ENCODE results near the gene ADCY10.
"Not testable (repeated sequence)": the region's sequence is repeated elsewhere in the genome, so short reads cannot be mapped to it uniquely, and the experiment has no call there.

ADCY10 gene

DNA sequence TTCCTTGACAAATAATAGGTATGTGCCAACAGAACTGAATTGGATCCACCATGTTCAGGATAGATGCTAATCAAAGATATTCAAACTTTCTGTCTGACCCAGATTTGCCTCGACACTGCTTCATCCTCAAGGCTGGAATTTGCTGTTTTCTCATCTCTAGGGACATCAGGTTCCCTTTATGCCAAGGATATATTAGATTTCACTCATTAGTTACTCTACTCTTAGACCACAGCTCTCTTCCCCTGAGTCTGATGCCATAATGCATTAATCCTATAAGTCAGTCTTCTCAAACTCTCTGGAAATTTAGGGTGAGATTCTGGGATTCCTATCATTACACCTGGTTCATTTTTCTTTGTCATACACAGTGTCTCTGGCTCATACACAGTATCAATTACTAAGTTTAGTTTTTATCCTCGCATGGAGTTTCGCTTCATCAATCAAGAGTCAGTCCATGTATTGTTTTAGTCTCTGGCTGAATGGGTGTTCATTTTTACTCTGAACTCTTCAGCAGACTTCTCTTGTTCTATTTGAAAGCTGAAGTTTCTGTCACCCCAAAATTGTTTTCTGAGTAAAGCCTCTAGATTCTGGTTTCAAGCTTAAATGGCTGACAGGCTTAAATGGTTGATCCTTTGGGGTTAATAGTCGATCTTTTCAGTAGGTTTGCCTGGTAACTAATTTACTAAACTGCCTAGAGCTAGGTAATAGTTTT lies 13.3 kb upstream of the ADCY10 start:
- no peak for DNase-seq

DNA sequence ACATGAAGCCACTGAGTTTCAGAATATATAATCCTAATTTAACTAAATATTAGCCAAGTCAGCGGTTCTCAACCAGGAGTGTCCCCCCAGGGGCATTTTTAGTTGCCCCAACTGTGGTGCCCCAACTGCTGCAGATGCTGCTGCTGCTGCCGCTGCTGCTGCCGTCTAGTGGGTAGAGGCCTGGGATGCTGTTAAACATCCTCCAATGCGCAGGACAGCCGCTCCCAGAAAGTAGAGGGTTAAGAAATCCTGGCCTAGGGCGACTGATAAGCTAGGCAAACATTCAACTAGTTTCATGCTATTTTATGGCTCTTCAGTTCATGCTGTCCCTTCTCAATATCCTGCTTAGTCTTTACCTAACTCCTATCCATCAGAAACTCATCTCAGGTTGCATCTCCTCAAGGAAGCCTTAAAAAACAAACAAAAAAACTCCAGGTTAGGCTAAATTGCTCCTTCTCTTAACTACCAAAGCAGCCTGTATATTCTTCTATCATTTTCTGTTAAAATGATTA lies 12.6 kb upstream of the ADCY10 start:
- DNase-seq: no peak

DNA sequence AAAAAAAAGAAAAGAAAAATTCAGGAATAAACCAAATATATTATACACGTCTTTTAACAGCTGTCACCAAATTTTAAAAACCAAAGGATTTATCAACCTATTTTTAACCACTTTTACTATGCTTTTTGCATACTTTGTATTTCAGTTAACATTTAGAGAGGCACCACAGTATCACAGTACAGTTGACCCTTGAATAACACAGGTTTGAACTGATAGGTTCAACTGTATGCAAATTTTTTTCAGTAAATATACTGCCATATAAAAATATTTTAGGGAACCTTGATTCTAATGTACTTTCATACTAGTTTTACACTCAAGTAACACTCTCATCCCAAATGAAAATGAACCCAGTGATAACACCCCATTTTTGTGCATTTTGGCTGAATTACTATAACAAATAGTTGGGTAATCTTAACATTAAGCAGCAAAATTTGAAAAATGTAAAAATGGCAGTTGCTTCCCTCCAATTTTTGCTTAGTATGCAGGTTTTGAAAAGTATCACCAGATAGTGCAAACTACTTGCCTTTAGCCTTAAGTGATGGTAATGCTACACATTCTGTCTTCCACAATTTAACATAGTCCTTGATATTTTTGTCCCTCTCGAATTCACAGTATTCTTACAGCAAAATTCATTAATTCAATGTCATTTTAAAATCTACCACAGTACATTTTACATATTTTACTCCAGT lies 10.8 kb upstream of the ADCY10 start:
- DNase-seq: no peak

DNA sequence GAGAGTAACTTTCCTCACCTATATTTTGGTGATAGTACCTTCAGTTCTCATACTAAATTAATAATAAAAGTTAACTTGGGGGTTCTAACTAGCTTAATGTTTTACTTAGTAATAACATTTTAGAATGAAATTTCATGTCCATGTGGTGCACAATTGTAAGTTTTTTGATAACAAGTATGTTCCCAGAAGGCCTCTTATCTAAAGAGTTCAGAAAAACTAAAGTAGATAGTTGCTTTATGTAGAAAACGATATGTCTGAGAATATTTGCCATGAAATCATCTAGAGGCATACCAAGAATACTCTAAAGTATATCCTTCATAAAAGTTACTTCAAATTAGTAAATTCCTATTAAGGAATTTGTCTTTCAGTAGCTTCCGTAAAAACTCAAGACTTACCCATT lies 10.2 kb upstream of the ADCY10 start:
- DNase-seq: no peak

DNA sequence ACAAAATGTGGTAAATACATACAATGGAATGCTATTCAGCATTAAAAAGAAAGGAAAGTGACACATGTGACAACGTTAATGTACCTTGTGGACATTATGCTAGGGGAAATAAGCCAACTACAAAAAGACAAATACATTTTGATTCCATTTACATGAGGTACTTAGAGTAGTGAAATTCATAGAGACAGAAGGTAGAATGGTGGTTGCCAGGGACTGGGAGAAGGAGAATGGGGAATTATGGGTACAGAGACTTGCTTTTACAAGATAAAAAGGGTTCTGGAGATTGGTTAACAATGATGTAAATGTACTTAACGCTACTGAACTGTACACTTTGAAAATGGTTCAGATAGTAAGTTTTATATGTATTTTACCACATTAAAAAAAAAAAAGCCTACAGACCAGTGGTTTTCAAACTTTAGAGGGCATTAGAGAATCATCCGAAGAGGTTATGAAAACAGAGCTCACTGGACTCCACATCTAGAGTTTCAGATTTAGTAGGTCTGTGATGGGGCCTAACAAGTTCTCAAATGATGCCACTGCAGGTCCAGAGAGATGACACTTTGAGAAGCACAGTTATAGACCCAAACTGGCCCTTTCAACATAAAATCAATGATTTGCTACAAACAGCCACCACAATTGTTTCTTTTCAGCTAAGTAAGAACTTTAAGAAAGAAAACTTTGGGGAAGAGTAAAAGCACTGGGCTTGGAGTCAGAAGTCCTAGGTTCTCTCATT lies 9.6 kb upstream of the ADCY10 start:
- DNase-seq: no peak

DNA sequence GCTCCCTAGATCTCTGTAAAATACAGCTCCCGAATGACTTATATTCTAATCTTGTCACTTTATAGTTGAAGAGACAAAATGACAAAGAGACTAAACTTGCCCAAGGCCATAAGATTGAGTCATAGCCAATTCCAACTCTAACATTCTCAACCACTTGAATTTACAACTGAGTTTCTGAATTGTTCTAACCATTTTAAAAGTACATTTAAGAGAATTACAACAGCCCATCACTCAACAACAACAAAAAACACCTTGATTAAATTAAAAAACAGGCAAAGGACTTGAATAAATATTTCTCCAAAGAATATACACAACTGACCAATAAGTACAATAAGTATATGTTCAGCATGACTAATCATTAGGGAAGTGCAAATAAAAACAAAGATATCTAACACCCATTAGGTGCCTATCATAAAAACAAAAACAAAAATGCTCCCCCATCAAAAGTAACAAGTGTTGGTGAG lies 8.7 kb upstream of the ADCY10 start:
- no peak for DNase-seq

DNA sequence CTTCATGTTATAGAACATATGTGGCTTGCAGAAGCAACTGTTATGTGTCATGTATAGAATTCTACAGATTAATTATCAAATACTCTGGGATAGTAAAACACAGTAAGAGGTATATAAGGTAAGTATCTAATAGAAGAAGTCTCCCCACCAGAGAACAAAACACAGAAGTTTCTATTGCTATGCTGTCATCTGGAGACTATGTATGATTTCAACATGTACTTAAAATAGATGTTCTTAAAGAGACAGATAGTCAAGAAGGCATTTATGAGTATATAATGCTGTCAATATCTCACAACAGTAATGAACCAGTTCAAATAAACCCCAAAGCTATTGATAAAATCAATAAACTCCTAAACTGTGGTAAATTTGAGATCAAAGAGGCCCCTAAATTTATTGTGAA lies 8.1 kb upstream of the ADCY10 start:
- no peak for DNase-seq

DNA sequence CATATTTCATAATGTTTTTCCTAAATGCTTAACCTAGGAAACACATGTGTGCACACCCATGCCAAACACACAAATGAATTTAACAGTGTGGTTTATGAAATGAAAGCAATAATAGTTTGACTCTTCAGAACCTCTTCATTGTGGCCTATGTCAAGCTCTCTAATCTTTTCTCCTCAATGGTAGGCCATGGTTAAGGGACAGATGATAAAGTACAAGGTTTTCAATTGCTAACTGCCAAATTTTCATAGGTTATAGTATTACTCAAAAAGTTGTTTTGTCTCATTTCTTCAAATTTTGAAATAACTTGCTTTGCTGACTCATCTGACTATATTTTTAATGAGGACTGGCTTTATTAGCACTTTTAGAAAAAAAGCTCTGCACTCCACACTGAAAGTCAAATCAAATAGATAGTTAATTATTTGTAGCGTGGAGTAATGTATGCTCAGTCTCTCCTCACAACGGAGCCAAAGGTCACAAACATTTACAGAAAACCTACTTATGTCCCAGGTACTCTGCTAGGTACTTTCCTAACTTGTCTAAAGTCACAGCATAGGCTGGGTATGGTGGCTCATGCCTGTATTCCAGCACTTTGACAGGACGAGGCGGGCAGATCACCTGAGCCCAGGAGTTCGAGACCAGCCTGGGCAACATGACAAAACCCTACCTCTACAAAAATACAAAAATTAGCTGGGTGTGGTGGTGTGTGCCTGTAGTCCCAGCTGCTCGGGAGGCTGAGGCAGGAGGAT lies 3.0 kb upstream of the ADCY10 start:
- no peak for DNase-seq

DNA sequence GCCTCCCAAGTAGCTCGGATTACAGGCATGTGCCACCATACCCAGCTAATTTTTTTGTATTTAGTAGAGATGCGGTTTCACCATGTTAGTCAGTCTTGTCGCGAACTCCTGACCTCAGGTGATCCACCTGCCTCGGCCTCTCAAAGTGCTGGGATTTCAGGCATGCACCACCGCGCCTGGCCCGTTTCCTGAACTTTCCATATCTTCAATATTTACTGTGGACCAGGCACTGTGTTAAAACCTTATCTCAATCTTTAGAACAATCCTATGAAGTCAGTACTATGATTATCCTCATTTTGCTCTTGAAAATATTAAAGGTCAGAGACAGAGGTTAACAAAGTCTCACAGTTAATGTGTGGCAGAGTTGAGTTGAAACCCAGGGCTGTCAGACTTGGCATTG lies 1.6 kb upstream of the ADCY10 start:
- DNase-seq: no peak

DNA sequence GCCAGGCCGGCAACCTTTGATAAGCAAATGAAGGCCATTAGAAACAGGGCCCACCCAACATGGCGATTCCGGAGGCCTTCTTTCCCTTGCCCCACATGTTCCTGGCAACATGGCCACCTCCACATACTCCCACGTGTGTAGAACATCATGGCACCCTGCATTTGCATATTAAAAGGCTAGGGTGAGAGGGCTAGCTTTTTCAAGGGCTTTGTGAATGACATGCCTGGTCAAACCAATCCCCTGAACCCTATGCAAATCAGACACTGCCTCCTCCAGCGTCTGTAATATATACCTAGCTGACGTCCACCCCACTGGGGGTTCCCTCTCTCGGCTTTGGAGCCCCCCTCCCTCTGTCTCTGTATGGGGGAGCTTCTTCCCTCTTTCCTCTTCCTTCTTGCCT lies 1.6 kb downstream of the ADCY10 start:
- no peak for DNase-seq

DNA sequence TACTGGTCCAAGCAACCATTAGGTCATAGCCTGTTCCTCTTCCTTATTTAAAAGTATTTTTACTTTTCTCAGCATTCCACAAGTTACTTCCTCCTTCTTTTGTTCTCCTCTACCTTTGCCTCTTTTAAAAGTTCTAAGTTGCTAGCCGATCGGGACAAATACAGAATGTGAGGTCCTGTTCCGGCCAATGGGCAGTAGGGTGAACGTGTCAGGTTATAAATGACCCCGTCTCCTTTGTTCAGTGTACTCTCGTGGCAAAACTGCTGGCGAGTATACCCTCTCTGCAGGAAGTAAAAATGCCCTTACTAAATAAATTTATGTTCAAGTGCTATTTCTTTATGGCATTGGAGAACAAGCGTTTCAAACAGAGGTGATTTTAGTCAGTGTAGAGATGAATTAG lies 2.5 kb downstream of the ADCY10 start:
- no peak for DNase-seq

DNA sequence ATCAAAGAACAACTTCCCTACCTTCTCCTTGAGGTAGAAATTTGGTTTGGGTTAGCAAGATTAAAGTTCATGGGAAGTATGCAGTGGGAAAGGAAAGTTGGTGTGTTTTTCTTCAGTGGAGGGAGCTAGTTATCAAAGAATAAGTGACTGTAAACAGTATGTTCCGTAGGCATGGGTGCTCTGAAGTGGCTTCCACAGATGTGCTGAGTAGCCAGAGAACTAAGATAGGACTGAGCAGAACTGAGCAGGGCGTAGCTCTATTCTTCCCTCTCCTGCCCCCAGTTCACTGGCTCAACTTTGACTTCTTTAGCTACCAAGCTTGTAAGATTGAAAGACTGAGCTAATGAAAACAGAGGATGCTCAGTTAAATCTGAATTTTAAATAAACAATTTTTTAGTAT lies 3.4 kb downstream of the ADCY10 start:
- no peak for DNase-seq

DNA sequence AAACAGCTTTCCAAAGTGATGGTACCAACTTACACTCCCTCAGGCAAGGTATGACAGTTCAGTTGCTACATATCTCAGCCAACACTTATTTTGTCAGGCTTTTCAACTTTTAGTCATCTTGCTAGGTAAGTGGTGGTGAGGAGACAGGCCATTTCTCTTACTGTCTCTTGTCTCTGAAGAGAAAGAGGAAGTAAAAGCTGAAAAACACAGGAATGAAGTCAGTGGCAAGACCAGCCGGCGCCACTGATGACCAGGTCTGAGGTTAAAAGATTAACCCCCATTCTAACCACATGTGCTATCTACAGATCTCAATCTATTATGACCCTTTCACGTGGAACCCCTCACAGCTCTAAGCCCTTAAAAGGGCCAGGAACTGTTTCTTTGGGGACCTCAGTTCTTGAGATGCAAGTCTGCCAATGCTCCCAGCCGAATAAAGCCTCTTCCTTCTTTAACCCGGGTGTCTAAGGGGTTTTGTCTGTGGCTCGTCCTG lies 4.2 kb downstream of the ADCY10 start:
- DNase-seq: no peak

DNA sequence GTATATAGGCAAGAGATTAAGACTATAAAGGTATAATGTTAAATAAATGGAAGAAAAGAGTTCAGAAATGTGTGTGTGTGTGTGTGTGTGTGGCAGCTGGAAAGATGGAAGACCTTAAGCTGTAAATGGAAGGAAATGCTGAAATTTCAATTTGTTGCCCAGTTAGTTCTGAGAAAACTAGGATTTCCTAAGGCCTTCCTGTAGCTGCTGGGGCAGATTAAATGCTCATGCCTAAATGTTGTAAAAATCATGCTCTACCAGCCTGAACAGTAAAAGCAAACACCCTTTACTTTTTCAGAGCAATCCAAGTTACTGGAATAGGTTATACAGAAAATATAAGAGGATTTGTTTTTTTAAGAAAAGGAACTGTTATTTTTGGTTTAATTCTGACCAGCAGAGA lies 8.3 kb downstream of the ADCY10 start:
- no peak for DNase-seq

DNA sequence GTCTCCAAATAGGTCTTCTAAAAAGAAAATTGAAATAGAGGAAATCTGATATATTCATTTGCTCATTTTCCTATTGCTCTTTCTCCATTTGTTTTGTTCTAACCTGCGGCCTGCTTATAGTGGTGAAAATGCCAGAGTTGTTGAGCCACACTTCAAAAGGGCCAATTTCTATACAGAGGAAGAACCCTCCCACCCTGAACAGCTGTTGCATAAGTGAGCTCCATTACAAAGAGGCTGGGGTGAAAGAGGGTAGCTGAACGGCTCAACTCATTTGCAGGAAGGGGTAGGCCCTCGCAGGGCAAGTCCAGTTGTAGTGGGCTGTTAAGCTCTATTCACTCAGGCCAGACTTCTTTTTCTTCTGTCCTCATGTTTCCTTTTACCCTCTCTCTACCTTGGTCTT lies 8.8 kb downstream of the ADCY10 start:
- DNase-seq: no peak

DNA sequence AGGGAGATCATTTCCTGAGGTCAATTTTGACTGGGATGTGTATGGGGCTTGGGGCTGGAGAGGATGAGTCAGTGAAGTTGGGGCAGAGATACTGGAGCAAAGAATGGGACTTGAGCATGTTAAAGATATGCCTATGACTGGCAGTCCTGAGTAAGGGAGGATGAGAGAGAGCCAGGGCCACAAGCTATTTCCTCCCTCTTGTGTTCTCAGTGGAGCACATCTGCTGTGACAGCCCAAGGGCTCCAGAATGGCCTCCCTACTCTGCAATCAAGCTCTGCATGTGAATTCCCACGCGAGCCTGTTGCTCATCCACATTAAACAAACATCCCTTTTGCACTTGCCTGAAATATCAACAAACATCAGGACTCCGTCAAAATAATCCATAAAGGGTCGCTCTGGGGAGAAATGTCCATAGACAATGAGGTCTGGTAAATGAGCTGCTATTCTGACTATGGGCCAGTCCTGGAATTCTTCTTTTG lies 9.2 kb downstream of the ADCY10 start:
- DNase-seq: peak; percentile 63

DNA sequence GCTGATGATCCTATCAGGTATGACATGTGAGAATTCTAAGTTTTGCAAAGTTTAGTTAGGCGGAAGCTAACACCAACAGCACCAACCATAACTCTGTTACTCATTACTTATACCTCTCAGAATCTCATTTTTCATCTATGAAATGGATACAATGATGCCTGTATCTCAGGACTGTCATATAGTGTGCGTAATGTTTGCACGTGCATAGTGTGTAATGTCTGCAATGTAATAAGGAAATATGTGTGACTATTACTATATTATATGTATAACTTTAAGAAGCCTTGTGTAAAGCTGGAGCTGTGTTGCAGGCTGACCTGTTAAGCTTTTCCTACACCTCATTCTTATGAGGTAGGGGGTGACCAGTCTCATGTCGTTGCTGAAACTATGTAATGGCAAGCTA lies 13.0 kb downstream of the ADCY10 start:
- DNase-seq: no peak

DNA sequence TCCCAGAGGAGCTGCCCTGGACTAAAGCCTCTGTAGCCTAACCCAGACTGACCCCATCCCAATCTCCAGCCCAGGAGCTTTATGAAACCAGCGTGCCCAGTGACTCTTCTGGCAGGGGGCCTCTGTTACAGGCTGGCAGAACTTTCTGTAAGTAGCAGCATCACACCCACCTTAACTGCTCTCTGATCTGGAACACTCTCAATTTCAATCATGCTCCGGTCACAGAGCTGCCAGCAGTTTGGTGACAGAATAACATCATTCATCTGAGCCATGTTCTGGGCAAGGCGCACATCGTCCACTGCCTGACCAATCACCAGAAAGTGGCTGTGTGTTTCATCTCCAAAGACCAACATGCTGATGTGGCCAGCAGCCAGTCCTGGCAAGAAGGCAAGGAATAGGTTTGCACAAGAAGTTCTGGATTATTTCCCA lies 14.7 kb downstream of the ADCY10 start:
- DNase-seq: no peak

DNA sequence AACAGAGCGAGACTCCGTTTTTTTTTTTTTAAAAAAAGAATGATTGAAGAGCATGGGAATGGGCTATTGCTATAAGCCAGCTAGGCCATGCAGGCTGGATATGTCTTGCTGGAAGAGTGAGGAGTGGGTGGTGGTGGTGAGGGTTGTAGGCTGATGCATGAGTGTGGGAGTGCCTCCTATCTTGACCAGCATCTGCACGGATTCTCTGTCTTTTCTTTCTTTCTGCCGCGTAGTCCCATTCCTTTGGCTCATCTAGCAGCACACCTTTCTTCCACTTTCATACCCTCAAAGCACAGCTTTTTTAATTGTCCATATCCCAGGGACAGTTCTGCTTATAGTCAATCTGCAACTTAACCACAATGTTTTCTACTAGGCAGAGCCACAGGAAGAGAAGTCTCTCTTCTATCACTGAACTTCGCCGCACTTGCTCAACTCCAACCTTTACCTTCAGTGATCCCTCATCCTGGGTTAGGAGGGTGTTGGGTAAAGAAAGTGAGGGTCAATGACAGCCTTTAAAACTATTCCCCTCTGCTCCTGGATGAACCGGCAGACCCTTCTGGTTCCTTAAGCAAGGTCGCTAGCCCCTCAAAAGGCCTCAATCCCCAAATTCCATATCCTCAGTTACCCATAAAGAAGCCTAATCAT lies 15.2 kb downstream of the ADCY10 start:
- no peak for DNase-seq

DNA sequence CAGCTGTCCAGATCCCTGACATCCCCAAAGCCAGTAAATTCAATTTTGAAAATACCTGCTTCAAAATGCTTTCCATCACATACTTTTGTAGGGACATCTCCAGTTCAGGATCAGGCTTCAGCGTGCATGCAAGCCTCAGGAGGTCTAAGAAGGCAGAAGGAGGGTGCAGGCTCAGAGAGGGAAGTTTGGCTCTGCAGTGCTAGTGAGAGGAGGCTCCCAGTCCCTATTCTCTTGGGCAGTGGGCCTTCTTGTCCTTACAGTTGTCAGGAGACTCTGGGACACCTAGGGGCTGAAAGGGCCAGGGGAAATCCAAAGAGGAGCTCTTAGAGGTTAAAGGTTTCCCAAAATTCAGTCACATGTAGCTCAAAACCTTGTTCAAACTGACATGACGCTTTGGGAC lies 20.1 kb downstream of the ADCY10 start:
- no peak for DNase-seq

DNA sequence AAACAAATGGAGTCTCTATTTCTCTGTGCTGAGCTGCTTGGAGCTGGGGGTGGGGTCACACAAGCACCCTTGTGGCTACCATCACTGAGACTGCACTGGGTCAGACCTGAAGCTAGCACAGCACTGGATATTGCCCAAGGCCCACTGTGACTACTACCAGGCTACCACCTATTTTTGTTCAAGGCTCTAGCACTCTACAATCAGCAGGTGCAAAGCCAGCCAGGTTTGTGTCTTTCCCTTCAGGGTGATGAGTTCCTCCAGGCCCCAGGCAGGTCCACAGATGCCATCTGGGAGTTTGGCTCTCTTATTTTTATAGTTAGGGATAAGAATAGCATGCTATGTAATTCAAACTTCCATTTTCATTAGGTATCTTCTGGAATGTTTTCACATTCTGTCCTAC lies 23.5 kb downstream of the ADCY10 start:
- DNase-seq: no peak

DNA sequence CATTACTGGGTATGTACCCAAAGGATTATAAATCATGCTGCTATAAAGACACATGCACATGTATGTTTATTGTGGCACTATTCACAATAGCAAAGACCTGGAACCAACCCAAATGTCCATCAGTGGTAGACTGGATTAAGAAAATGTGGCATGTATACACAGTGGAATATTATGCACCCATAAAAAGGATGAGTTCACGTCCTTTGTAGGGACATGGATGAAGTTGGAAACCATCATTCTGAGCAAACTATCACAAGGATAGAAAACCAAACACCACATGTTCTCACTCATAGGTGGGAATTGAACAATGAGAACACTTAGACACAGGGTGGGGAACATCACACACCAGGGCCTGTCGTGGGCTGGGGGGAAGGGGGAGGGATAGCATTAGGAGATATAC lies 26.7 kb downstream of the ADCY10 start:
- not testable (repeated sequence) for DNase-seq

Data from DMS79 treated with DMSO at 0.1 percent for 48 hours (cell line).